GOT3 (cell line): ENCODE data around the gene UGT2A2.
"Not testable (repeated sequence)": the region's sequence is repeated elsewhere in the genome, so short reads cannot be mapped to it uniquely, and the experiment has no call there.

Source experiments
- DNase-seq: peaks from one replicate; lab custom pipeline; 2025; ENCODE audit warnings: mixed read lengths; lab: John Stamatoyannopoulos, UW

UGT2A2 gene

DNA sequence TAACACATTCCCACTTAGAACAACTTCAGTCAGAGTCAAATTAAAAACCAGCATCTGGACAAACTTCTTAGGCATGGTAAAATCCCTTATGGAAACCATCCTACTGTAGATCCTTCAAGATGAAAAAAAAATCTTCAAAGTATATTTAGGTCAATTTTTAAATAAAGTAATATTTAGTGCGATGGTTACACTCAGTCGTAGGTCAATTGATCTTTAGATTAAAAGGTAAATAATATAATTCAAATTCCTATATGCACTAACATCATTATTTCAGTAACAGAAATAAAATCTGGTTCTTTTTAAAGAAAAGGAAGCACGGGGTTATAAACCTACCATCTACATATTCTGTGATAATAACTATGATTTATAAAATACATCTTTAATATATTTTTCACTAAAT is at the start of gene UGT2A2:
TSS of gene UGT2A2 (minus strand) at position 101 of the 400 bp plus-strand sequence. CDS start at position 99, 2 bp downstream.
- DNase-seq = no peak

DNA sequence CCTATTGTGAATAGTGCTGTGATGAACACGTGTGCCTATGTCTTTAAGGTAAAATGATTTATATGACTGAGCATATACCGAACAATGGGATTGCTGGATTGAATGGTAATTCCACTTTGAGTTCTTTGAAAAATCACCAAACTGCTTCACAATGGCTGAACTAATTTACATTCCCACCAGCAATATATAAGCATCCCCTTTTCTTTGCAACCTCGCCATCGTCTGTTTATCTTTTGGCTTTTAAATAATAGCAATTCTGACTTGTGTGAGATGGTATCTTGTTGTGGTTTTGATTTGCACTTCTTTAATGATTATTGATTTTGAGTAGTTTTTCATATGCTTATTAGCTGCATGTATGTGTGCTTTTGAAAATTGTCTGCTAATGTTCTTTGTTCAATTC is 45.4 kb upstream of the UGT2A2 start:
- DNase-seq = no peak

DNA sequence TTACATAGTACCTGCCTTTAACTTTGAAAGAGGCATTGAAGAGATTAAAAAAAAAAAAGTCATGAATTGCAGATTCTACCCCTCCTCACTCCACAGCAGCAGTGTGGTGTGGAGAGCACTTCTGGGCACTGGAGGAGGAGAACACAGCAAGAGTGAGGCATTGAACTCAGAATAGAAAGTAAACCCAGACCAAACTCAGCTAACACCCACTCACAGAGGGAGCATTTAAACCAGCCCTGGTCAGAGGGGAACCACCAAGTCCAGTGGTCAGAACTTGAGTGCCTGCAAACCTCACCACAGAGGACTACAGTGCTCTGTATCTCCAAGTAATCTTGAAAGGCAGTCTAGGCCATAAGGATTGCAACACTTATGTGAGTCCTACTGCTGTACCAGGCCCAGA is 29.2 kb upstream of the UGT2A2 start:
- DNase-seq = no peak

DNA sequence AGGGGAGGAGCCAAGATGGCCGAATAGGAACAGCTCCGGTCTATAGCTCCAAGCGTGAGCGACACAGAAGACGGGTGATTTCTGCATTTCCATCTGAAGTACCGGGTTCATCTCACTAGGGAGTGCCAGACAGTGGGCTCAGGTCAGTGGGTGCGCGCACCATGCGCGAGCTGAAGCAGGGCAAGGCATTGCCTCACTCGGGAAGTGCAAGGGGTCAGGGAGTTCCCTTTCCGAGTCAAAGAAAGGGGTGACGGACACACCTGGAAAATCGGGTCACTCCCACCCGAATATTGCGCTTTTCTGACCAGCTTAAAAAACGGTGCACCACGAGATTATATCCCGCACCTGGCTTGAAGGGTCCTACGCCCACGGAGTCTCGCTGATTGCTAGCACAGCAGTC is 24.6 kb upstream of the UGT2A2 start:
- DNase-seq = not testable (repeated sequence)

DNA sequence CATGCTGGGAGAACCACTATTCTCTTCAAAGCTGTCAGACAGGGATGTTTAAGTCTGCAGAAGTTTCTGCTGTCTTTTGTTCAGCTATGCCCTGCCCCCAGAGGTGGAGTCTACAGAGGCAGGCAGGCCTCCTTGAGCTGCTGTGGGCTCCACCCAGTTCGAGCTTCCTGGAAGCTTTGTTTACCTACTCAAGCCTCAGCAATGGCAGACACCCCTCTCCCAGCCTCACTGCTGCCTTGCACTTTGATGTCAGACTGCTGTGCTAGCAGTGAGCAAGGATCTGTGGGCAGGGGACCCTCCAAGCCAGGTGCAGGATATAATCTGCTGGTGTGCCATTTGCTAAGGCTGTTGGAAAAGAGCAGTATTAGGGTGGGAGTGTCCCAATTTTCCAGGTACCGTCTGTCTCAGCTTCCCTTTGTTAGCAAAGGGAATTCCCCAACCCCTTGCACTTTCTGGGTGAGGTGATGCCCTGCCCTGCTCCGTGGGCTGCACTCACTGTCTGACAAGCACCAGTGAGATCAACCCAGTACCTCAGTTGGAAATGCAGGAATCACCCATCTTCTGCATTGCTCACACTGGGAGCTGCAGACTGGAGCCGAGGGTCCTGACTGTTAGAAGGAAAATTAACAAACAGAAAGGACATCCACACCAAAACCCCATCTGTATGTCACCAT is 21.8 kb upstream of the UGT2A2 start:
- DNase-seq = not testable (repeated sequence)

DNA sequence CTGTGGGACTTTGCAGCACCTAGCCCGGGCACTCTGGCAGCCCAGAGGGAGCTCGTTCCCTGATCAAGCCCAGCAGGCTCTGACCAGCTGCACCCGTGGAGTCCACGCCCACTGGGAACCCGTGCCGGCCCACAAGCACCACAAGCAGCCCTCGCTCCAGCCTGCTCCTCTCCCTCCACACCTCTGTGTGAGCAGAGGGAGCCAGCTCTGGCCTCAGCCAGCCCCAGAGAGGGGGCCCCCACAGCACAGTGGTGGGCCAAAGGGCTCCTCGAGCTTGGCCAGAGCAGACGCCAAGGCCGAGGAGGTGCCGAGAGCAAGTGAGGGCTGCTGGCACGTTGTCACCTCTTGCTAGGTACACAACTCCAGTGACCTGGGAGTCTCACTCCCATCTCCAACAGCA is 18.7 kb upstream of the UGT2A2 start:
- DNase-seq = no peak

DNA sequence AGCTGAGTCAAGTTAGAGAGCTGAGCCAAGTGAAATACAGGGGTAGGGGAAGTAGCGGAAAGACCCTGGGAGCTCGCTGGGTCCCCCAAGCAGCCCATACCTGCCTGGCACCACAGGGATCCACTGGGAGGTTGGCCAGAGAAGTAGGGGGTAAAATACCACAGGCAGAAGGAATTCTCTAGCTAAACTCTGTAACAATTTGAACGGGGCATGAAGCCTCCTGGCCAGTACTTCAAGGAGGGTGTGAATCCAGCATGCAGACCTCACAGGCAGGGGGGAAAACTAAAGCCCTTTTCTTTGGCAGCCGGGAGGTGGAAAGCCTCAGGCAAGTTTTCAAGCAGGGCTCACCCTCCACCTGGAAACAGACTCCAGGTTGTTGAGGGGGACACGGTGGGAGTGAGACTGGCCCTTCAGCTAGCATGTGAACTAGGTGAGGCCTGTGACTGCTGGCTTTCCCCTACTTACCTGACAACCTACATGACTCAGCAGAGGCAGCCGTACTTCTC is 17.3 kb upstream of the UGT2A2 start:
- no peak for DNase-seq

DNA sequence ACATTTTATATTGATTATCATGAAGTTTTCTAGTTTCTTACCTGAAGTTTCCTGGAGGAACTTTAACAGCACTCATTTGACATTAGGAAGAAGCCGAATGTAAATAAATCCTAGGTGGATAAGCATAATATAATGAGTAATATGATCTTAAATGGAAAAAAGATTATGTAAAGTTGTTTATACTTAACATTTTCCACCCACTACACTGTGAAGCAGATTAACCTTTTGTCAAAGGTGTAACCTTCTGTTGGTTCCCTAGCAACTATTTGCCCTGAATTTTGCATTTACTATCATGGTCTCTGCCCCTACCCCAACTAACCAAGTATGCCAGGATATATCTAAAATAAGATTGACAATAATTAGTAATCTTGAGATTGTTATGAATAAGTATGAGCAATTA is 13.7 kb upstream of the UGT2A2 start, which contains the start of gene UGT2A1:
TSS of gene UGT2A1 (minus strand) at position 101 of the 400 bp plus-strand sequence. CDS start 5,603 bp downstream, outside the sequence.
- no peak for DNase-seq

DNA sequence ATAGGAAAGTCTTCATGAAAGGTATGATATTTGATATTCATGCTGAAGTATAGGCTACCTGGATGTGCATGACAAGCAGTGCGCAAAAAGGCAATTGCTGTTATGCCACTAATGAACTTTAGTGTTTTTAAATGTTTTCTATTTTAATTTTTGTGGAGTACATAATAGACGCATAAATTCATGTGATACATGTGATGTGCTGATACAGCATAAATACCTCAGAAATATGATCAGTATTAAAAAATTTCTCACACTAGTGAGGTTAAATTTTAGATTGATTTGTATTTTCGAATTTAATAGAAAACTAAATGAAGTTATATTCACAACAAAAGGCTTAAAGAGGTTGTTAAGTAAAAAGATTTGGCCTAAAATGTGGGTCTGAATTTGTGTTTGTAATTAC is 11.4 kb upstream of the UGT2A2 start:
- no peak for DNase-seq

DNA sequence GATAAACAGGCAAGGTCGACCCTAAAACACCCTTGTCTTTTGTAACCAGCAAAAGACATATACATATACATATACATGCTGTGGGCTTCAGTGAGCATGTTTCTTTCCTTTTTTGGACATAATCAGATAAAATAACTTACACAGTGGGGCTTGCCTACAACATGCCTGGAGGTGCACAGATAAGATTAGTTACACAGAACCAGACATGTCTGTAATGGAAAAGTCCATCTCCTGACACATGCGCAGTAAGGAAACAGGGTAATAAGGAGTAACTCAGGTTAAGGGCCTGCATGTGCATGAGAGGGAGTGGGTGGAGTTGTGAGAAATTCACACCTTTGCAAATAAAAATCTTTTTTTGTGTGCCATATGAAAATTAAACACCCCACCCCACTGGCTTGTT is 10.2 kb upstream of the UGT2A2 start:
- no peak for DNase-seq

DNA sequence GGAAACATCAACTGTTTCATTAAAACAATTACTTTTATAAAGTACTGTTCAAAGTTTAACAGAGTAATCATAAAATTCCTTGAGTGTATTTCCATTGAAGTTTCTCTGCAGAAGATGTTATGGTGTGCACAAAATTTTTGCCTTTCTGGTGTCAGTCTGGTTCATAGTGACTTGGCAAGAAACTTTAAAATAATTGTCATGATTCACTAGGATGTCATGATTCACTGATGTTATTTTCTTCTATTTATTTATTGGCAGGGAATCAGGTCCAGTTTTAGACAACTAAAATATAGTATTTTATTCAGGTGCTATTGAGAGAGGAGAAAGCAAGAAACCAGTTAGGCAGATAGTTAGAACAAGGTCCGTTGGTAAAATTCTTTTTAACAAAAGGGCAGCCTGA is 9.8 kb upstream of the UGT2A2 start:
- no peak for DNase-seq

DNA sequence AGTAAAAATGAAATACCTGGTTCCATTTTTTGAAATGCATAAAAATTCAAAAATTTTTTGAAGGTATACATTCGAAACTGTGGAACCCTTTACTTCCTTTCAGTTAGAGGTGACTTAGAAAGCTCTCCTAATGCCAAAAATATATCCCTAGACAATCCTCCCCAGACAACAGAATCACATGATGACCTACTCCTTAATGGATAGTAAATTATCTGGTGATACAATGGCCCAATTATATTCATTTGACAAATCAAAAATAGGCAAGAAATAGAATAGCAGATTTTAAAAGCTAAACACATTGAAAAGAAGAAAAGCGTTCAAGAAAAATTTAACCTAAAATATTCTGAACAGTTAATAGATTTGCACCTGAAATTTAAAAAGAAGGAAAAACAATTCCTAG is 3.5 kb upstream of the UGT2A2 start:
- DNase-seq = no peak

DNA sequence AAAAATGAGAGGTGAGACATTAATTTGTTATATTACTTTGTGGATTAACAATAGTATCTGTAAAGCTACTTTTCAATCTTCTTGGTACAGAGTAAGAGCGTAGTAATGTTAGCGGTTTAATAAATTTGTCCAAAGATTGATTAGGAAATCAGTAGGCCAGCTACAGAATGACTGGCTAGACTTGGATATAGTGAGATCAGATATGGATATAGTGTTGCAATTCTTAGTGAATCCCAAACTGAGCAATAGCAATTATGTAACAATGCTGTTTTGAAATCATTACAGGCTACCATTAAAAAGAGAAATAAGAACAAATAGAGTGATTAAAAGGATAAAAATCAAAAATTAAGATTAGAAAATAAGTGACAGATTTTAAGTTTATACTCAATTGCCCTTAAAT is 847 bp upstream of the UGT2A2 start:
- no peak for DNase-seq

DNA sequence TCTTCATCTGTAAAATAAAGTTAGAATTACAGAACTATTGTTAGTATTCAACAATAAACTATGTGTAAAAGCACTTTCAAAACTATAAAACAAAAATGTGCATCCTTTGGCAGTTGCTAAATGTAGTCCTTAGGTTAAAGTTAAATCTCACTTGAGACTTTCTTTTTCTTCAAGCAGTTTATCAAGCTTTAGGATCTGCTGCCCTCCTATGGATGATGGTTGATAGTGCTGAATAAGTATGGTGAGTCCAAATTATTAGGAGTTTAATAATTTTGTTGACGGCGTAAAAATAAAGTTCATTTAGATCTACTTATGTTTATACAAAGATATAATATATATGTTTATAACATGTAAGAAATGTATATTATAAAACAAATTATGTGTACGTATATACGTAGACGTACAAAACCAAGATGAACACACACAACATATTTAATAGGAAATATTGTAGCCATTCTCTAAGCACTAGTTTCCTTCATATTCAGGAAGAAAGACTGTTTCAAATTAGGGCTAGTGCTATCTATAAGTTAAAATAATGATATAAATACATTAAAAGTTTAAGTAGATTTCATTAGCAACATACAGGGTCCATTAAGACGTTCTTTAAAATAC is 22.3 kb downstream of the UGT2A2 start:
- DNase-seq = no peak

DNA sequence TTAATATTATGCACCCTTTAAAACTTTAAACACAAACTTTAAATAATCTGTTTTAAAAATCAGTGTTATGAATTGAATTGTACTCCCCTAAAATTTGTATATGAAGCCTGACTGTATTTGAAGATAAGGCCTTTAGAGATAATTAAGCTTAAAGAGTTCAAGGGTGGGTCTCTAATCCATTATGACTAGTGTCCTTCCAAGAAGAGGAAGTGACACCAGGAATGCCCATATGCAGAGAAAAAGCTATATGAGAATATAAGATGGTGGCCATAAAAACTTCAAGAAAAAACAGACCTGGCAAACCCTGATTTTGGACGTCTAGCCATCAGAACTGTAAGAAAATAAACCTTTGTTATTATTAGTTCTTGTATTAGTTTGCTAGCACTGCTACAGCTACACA is 29.0 kb downstream of the UGT2A2 start:
- DNase-seq = no peak

DNA sequence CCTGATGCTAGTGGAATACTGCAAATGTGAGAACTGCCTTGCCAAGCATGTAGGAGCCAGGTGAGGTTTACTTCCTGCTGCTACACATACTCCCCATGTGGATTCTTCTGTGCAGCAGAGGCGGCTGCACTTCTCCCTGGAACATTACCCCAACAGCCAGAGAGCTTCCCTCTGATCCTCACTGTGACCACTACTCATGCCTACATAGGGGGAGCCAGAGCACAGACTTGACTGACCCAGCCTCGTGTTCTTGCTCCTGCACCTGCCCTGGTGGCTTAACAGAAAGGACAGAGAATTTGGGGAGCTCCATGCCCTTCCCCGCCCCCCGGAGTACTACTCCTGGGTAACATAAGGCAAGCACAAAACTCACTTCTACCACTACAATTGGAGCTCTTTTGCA is 38.4 kb downstream of the UGT2A2 start:
- DNase-seq = no peak

DNA sequence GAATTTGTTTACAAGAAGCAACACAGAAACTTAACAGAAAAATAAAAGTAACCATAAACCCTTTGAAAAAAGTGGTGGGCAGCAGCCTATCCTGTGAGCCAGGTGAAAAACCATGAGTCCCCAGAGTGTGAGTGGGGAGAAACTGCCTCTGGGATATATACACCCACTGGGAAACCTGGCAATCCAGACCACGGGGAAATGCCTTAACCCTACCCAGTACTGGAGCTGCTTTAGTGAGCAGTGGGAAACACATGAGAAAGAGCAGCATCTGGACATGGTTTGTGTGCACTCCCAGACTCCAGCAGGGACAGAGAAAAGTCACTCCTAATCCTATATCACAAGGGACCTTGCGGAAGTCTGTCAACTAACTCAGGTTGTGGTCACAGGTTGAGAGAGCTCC is 39.4 kb downstream of the UGT2A2 start:
- no peak for DNase-seq

DNA sequence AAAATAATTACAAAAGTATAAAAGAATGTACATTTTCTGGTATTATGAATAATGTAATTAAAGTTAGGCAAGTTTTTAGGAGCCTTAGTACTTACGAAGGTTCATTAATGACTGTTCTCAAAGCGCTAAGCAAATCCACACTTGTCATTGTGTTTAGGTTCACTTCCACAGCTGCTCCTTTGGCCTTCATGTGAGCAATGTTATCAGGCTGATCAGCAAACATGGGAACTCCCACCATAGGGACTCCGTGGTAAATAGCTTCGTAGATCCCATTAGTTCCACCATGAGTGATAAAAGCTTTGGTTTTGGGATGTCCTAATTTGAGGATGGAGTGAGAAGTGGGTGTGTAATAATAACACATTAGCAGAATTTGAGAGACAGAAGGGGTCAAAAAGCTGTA is 45.1 kb downstream of the UGT2A2 start:
- DNase-seq = no peak

DNA sequence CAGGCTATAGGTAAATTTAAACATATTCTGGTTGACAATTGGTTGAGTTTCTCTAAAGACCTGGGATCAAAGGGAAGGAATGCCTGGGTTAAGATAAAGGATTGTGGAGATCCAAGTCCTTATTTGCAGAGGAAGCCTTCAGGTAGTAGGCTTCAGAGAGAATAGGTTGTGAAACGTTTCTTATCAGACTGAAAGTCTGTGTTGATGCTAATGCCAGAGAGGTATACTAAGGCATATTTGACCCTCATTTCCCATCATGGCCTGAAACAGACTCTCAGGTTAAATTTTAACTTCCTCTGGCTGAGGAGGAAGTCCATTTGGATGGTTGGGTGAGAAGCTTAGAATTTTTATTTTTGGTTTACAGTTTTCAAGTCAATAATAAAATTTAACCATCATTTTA is 48.1 kb downstream of the UGT2A2 start:
- DNase-seq = no peak

DNA sequence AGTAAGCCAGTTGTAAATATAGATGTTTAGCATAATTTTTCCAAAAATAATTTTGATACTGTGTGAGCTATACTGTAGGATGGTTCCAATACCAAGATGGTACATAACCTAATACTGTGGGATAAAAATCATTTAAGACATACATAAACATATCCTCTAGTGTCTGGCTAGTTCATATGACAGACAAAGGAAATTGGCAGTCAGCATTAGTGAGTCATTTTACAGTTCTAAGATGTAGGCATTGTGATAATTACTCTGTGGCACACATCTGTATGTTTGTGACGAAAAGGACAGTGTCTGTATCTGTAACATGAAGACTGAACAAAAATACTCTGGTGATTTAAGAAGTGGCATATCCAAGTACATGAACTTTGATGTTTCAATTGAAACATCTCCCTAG is 49.6 kb downstream of the UGT2A2 start:
- no peak for DNase-seq

DNA sequence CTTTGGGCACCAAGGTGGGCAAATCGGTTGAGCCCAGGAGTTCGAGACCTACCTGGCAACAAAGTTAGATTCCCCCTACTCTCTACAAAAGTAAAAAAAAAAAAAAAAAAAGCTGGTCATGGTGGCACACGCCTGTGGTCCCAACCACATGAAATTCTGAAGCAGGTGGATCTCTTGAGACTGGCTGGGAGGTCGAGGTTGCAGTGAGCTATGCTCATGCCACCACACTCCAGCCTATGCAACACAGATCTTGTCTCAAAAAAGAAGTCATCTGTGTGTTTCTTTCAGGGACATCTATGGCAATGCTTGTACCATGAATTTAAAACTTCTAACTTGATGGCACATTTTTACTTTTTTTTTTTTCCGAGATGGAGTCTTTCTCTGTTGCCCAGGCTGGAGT is 55.3 kb downstream of the UGT2A2 start:
- no peak for DNase-seq

DNA sequence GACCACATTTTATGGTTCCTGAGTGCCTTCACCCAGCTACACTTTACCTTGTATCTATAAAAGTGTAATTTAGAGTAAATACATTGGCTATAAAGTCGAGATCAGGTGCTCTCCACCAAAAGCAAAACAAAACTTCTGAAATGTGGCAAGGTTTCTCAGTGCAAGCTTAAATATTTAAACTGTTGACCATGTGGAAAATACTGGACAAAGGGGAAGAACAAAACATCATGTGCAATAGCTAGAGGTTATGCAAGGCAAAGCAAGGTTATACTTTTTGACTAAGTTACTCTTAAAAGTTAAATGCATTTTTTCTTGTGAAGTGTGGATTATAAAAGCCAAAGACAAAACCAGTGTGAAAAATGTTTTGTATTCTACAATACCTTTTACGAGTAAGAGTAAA is 55.9 kb downstream of the UGT2A2 start:
- DNase-seq = no peak

DNA sequence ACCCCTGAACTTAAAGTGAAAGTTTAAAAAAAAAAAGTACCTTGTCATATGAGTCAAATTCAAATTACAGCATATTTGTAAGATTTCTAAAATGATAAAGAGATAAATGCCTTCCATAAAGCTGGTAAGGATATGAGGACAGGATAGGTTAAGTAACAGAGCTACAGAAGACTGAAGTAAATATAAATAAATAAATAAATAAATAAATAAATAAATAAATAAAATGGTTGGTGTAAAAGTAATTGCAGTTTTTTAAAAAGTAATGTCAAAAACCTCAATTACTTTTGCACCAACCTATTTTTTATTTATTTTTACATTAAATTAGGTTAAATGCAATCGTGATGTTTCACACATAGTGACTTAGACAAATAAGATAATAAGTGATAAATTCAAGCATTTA is 62.2 kb downstream of the UGT2A2 start:
- DNase-seq = no peak
